AG10803 (cell line): Measurements from ENCODE around the gene DENND4B.
A peak's percentile ranks its signal among the peaks of the same experiment; 100 is the strongest.
"Not testable (repeated sequence)": the region's sequence is repeated elsewhere in the genome, so short reads cannot be mapped to it uniquely, and the experiment has no call there.

ENCODE experiments used
- DNase-seq: peaks from one replicate; pipeline ENCODE4 v3.0.0; 2010; ENCODE audit warnings: low read depth
- H3K4me3 ChIP-seq: 2 replicates; pipeline ENCODE4 v1.5.1; 2011; ENCODE audit warnings: mild to moderate bottlenecking, low read length, control low read depth
- CTCF ChIP-seq: conservative IDR thresholded peaks from 2 replicates; pipeline ENCODE4 v1.5.1; 2011; ENCODE audit warnings: mild to moderate bottlenecking, low read length, control low read depth, inconsistent platforms

DENND4B gene

GRCh38 chr1:153985941-153986761 lies 39.6 kb upstream of the DENND4B start, which contains the start of gene RAB13:
RAB13 (minus strand) TSS chr1:153986339; CDS start chr1:153986236, 103 bp downstream.
- no peak for TF ChIP-seq CTCF
- peak within 1 kb of the TSS; percentile 94 for H3K4me3 ChIP-seq
- peak; percentile 85 for DNase-seq

GRCh38 chr1:153985341-153985912 lies 38.9 kb upstream of the DENND4B start:
- H3K4me3 ChIP-seq = peak overlapping the region; percentile 94
- peak; percentile 70 for DNase-seq
- no peak for TF ChIP-seq CTCF

GRCh38 chr1:153984123-153984894 lies 37.8 kb upstream of the DENND4B start:
- H3K4me3 ChIP-seq = peak overlapping the region; percentile 94
- no peak for DNase-seq
- no peak for TF ChIP-seq CTCF

- DNase-seq, H3K4me3 ChIP-seq: not testable (repeated sequence)
Observed at GRCh38 chr1:153981735-153982134, 35.2 kb upstream of the DENND4B start.

- not testable (repeated sequence) for H3K4me3 ChIP-seq, DNase-seq
Observed at GRCh38 chr1:153979091-153979490, 32.6 kb upstream of the DENND4B start.

GRCh38 chr1:153978274-153978909 lies 31.9 kb upstream of the DENND4B start:
- DNase-seq = no peak
- TF ChIP-seq CTCF = no peak
- H3K4me3 ChIP-seq = peak overlapping the region; percentile 99

GRCh38 chr1:153977250-153978240 lies 31.0 kb upstream of the DENND4B start, which contains the start of gene JTB:
JTB (minus strand) TSS chr1:153977674; CDS start chr1:153977252, 422 bp downstream.
- peak within 1 kb of the TSS; percentile 99 for H3K4me3 ChIP-seq
- no peak for TF ChIP-seq CTCF
- peak; percentile 74 for DNase-seq
